NCI-H1417 (cell line): ENCODE measurements around the gene OTOGL.
"Not testable (repeated sequence)": the region's sequence is repeated elsewhere in the genome, so short reads cannot be mapped to it uniquely, and the experiment has no call there.

ENCODE experiments used
- DNase-seq, 3 experiments: peaks; one replicate each; lab custom pipeline; 2025; lab: John Stamatoyannopoulos, UW

The OTOGL gene

DNA sequence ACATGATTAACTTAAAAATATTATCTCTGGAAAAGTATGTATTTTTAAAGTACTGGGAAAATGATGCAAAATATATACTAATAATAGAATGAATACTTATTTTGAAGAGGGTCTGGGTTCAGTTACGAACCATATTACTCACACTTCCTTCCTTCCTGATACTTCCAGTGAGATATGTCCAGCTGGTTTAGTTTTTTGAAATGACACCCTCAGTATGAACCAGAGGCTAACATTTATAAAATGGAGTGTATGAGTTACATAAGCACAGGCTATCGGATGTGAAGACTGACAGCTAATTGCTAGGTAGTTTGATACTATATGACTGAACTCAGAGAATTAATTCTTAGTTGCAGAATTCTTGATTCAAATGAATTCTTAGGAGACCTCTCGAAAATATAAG is 122.9 kb downstream of the OTOGL start:
- DNase-seq, result no peak

DNA sequence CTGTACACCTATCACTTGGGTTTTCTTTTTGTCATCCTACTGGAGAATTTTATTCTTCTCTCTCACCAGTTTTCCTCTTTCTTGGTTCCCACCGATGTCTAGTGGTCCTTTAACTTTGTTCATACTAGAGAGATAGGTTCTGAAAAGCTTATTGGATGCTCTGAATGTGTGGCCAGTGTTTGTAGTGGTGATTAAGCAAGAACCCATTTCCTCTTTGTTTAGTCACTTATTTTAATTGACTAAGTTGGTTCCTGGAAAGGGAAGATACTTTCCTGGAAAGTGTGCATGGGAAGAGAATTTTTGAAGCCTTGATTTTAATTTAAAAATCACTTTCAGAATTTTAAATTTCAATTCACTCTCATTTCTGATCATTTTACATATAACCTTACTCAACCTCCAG is 127.2 kb downstream of the OTOGL start:
- DNase-seq, result no peak

DNA sequence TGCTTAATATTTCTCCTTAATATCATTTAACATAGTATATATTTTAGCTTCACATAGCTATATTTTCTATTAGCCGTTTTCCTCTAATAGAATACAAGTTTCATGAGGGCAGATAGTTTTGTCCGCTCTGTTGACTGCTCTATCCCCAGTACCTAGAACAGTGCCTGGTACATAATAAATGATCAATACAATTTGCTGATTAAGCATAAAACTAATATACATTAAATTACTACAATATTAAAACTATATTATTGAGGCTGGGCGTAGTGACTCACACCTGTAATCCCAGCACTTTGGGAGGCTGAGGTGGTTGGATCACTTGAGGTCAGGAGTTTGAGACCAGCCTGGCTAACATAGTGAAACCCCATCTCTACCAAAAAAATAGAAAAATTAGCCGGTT is 128.6 kb downstream of the OTOGL start:
- DNase-seq, result not testable (repeated sequence)

DNA sequence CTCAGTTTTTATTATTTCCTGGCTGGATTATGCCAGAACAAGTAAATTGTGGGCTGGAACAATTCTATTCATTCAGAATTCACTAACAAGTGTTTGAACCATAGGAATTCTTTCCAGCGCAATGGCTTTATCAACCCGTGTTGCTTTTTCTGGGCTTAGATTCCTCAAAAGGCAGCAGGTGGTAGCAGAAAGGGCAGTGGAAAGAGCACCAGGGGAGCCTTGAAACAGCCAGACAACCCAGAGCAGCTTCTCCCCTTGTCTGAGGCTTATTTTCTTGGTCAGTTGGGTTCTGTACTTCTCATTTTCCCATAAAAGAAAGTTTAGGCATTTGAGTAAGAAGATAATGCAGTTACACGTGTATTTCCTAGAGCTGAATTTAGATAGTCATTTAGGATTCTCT is 130.7 kb downstream of the OTOGL start:
- peak in 2 of 3 experiments; percentile 6 to 34 for DNase-seq

DNA sequence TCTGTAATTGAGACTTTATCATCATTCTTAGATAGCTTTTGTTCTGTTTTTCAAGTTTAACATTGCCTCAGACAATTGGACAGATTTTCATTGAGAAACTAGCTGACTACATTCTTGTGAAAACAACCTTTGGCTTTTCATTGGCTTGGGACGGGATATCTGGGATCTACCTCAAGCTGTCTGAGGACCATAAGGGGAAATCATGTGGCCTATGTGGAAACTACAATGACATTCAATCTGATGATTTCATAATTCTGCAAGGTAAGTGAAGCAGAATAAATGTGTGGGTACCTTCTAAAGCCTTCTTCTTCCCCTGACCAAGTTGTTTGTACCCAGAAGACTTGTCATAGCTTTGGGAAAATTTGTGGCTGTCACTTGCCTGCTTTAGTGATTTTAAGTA is 133.5 kb downstream of the OTOGL start:
- DNase-seq, result no peak

DNA sequence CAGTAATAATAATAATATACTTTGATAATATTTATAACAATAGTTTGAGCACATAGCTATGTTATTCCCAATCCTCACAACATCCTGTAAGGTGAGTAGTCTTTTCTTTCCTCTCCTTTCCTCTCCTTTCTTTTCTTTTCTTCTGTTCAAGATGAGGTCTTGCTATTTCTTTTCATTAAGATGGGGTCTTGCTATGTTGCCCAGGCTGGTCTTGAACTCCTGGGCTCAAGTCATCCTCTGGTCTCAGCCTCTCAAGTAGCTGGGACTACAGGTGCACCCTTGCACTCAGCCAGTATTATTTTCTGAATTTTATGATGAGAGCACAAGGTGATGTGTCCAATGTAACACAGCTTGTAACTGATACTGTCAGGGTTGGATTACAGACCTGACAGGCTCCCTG is 134.6 kb downstream of the OTOGL start:
- DNase-seq, result peak in 2 of 3 experiments; percentile 22 to 78

DNA sequence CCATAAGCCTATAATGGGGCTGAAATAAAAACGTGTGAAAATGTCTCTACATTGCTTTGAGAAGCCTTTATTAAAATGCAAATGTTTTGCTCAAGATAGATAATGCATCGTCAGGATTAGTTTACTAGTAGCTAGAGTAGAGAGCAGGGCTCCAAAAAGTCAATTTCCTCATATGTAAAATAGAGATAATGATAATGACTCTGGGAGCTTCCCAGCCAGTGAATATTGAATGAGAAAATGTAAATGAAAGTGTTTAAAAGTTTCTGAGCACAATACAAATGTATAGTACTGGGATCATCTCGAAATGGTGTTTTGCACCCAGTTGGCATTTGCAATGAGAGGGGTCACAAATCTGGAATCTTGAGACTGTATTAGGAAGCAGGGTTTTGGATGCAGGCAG is 135.3 kb downstream of the OTOGL start:
- DNase-seq, result no peak

DNA sequence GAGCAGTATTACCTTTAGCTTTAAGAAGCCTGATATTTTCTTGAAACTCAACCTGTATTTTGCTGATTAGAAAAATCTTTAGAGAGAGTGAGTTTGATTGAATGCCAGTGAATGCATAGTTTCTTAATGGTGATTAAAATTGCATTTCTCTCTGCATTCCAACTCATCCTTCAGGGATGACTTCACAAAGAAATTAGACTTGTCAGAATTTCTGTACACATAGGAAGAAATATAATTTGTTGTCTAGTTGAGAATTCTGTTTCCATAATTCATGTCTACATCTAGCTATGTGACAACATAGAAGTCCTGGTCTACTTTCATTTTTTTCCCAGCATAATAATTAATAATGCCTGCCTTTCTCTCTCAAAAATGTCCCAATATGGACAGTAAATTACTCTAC is 136.6 kb downstream of the OTOGL start:
- DNase-seq, result no peak

DNA sequence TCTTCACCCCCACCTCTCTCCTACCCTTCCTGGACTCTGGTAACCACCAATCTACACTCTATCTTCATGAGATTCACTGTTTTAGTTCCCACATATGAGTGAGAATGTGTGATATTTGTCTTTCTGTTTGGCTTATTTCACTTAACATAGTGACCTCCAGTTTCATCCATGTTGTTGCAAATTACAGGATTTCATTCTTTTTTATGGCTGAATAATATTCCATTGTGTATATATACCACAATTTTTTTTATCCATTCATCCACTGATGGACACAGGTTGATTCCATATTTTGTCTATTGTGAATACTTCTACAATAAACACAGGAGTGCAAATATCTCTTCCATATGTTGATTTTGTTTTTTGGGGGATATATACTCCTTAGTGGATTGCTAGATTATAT is 140.5 kb downstream of the OTOGL start:
- no peak for DNase-seq

DNA sequence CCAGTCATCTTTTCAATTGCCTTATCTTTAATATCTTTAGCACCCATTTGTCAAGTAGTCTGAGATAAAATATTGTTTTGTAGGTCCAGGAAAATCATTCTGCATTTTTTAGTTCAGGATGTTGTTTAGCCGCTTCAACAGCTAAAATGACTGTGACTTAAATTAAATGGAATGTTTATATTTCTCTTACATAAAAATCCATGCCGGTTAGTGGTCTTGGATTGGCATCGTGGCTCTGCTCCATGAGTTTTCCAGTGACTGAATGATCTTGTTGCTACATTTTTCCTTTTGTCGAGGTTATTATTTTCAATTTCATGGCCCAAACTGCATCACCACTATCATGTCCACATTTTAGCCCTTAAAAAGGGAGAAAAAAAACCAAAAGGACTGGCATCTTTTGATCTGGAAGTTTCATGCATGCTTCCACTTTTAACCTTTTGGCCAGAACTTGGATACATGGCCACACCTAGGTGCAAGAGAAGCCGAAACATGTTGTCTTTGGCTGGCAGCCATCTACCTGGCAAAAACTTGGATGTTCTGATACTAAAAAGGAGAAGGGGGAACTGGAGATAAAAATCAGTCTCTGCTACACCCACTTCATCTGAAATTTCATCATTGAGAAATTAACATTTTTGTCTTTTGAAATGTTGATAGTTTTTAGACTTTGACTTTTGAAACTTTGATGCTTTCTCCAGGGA is 142.4 kb downstream of the OTOGL start:
- DNase-seq, result no peak

DNA sequence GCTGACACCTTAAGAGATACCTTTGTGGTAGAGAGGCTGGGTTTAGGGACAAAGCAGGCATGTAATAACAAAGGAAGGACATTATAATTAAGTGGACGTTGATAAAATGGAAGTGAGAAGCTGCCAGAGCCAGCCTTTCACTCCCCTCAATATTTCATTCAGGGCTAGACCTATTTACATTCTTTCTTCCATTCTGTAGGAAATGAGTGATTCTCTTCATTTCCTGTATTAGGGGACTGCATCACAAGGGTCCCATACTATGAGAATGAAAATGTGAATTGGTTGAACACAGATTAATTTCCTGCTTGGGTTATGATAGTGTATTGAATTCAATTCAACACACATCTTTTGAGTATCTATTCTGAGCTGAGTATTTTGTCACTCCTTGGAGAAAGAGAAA is 143.0 kb downstream of the OTOGL start:
- peak in 1 of 3 experiments; percentile 20 for DNase-seq

DNA sequence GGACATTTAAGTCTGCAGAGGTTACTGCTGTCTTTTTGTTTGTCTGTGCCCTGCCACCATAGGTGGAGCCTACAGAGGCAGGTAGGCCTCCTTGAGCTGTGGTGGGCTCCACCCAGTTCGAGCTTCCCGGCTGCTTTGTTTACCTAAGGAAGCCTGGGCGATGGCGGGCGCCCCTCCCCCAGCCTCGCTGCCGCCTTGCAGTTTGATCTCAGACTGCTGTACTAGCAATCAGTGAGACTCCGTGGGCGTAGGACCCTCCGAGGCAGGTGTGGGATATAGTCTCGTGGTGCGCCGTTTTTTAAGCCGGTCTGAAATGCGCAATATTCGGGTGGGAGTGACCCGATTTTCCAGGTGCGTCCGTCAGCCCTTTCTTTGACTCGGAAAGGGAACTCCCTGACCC is 150.2 kb downstream of the OTOGL start:
- not testable (repeated sequence) for DNase-seq

DNA sequence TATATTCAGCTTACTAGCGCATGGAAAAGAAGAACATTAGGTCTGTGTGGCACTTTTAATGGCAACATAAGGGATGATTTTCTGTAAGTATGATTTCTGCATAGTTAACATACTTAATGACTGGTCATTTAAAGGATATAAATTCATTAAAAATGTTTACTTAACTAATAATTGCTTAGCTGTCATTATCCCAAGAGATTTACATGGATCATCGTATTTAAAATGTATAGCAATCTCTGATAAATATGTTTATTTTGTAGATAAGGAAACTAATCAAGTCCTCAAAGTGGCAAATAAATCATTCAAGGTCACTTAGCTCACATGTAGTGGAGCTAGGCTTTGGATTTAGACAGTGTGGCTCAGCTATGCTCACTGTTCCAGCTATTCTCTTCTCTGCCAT is 158.6 kb downstream of the OTOGL start:
- peak in 1 of 3 experiments; percentile 64 for DNase-seq

DNA sequence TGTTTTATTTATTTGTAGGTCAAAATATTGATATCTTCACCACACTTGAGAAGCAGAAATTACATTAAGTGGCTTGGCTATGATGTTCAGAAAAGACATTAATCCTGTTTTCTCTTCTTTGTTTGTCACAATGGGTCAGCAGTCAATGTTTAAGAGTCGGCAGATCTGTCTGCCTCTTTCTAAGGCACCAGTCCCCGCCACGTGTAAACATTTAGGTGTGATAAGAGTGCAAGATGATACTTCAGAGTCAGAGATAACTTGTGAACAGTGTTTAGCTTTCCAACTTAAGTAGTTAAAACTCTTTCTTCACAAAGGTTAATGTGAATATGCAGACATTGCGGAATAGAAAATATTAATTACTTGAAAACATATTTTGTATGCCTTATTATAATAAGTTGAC is 160.9 kb downstream of the OTOGL start:
- no peak for DNase-seq

DNA sequence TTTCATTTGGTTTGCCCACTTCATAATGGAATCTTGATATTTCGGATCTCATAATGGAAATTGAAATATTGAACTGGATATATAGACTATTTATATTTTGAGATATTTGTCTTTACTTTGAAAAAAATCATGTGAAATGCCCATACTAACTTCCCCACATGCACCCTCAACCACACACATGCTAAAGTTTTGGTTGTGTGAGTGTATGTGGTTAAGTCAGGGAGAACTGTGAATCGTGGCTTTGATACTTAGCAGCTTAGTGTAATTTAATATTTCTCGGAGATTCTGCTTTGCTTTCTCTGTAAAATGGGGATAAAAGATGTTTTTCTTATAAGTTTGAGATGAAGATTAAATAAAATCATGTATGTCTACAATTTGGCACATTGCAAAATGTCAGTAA is 162.1 kb downstream of the OTOGL start:
- no peak for DNase-seq

DNA sequence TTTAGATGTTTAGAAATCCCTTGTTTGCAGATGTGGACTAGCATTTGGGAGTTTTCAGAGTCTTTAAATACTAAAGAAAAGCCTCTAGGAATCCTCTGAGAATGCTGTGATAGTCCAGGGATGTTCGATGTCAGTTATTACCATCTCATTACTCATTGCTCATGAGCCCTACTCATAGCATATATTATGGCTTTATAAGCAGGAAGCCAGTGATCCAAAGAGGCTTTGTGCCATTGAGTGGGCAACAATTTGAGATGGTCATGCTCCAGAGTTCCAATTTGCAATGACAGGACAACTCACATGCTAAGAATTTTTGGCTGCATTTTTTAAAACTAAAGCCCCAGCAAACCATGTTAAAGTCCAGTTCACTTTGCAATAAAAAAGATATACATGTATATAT is 163.0 kb downstream of the OTOGL start:
- no peak for DNase-seq

DNA sequence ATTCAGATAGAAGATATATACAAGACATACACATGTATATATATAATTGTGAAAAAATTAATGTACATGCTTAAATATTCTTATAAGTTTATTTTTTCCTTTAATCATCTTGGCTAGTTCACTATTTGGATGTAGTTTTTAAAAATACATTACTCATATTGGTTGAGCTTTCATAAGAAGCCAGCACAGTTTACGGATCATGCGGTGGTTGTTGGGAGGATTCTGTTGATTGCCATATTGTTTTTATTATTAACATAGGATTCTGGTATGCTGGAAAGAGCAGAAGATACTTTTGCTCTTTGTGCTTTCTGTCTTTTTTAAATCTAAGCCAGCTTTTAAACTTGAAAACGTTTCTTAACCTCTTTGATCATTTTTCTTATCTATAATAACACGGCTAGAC is 163.4 kb downstream of the OTOGL start:
- no peak for DNase-seq

DNA sequence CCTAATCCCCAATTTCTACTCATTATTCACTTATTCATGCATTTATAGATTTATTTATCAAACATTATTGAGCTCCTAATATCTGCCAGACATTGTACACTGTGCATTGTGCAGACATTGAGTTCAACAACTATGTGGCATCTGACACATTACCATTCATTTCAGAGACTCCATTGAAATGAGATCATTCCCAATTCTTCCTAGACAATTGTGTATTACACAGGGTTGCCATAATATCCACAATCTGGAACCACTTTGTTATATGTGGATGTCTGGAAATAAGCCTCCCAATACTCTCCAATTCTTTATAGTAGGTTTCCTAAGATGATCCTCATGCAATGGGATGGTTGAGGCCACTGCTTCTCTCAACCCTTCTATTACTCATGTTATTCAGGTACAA is 165.0 kb downstream of the OTOGL start:
- no peak for DNase-seq

DNA sequence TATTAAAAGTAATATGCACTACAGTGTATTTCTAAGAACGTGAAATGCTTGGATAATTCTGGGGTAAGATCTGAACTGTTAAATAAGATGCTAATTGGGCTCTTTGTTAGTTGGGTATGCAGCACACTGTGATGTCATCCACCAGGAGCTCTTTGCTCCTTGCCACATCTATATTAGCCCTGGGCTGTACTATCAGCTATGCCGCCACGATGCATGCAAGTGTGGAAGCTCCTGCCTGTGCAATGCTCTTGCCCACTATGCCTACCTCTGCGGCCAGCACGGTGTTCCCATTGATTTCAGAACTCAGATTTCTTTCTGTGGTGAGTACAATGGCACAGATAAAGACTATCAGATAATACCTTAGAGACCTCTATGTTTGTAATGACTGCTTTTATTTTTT is 165.6 kb downstream of the OTOGL start:
- DNase-seq, result no peak

DNA sequence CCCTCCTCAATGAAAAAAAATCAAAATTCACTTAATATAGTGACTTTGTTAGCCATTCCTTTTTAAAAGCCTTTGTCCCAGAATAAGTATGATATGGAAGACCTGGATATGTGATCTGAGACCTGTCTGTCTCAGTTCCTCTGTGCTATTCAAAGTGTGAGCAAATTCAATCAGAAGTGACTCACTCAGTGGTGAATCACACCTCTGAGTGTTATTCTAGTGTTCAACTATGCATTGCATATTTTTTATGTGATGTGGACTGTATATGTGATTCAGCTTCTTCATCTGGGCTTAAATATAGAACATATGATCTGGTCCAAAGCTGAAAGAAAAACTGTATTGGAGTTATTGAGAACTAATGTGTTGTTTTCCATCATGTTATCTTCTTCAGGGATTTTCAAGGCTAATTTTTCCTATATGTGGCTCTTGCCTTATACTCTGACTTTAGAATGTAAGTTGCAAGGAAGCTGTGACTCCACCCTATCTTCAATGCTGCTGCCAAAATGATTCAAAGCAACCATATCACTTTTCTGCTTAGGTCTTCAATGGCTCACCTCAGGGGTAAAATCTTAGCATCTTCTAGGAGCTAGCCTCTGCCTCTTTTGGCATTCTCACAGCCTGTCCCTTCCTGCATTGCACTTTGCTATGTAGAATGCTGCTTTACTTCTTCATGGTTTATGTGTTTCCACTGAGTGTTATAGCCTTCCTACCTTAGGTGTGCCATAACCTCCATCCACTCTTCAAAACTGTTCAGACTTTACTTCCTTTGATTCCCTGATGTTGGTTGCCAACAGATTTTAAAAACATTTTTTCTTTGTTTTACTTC is 169.8 kb downstream of the OTOGL start:
- DNase-seq, result peak in 1 of 3 experiments; percentile 37

DNA sequence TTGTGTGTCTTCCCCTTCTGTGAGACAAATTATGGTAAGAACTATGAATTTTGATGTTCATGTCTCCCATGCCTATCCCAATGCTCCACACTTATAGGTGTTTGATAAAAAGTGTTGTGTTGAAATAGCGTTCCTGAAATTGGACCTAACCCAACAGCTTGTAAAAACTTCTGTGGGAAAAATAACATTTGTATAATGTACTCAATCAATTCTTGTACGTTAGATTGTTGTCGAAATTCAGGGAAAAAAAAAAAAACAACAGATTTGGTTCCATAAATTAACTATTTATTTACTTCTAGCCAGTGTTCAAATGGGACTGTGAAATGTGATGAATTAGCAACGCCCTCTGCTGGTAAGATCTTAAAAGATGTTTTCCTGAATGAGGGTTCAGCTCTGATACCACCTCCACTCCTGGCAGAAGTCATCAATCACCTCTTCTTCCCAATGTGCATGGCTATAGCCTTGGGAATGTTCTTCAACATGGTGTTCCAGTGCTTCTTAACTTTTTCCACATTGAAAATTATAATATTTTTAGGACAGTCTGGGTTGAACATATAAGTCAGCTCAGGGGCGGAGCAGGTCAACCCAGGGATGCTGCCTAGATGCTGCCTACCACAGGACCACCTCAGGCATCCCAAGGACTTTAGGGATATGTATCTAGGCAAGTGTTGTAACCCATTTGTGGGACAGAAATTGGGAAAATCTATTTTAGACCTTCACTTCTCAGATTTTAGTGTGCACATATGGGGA is 170.6 kb downstream of the OTOGL start:
- DNase-seq, result peak; percentile 47 to 81 (median 68)

DNA sequence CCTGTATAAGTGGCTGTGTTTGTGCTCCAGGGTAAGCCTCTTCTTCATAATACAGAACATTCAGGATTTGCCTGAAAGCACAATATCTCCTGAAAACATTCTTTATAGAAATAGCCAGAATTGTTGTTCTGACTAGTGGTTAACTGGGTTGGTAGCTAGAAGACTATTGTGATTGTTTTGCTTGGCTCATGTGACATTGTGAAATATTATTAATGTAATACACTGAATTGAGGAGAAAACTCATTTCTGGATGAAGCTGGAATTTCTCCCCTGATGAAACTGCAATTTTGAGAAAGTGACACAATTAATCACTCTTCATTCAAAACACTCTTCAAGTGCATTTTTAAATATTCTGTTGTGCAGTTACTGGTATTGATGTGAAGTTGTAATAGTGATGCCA is 172.4 kb downstream of the OTOGL start:
- DNase-seq, result no peak

DNA sequence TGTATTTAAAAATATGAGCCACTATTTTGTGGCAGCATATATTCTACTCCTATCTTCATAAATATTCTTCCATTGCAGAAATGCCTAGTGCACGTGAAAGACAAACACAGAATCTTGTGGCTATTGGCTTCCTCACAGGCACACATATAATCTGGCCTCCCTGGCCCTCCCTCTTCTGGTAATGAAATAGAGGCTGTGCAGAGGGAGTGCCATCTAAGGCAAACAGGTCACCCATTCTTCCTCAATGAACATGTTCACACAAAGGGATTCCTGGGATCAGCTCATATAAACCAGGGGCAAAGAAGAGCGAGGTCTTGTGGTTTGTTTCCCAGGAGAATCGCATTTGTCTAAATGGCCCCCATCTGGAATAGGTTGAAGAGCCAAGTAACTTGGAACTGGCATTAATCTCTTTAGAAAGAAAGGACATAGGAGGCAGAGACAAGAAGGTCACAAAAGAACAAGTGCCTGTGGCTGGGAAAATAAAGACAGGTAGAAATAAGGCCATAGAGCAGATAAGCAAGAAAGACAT is 173.1 kb downstream of the OTOGL start:
- DNase-seq, result peak; percentile 9 to 51 (median 14)
